NT2/D1 (cell line): ENCODE measurements around the gene CSF2.

Experiments used
- SUZ12 ChIP-seq: IDR thresholded peaks from 2 replicates; pipeline ENCODE4 v1.6.1; 2011; ENCODE audit not compliant: insufficient read length, insufficient read depth; ENCODE audit errors: extremely low read depth
- YY1 ChIP-seq: IDR thresholded peaks from 2 replicates; pipeline ENCODE4 v1.6.1; 2011; ENCODE audit not compliant: insufficient read length, insufficient read depth
- ZNF274 ChIP-seq: IDR thresholded peaks from 2 replicates; pipeline ENCODE4 v1.6.1; 2011; ENCODE audit warnings: mild to moderate bottlenecking, low read depth, low read length

- TF ChIP-seq ZNF274 = no peak
- TF ChIP-seq SUZ12 = no peak
- TF ChIP-seq YY1 = no peak
Observed at GRCh38 chr5:132049093-132049492, 24.5 kb upstream of the CSF2 start.
